CD4-positive, alpha-beta T cell treated with Interleukin-15 for 4 hours (primary cell): ENCODE measurements around the gene ZMPSTE24.
"Not testable (repeated sequence)": the region's sequence is repeated elsewhere in the genome, so short reads cannot be mapped to it uniquely, and the experiment has no call there.

ENCODE experiments used
- DNase-seq: peaks from one replicate; pipeline ENCODE4 v3.0.0-alpha.2; 2020; ENCODE audit warnings: low spot score

ZMPSTE24 gene

GRCh38 chr1:40318476-40318875 is 60.4 kb downstream of the ZMPSTE24 start:
- no peak for DNase-seq

- DNase-seq, result no peak
These were observed 61.1 kb downstream of the ZMPSTE24 start for GRCh38 chr1:40318970-40319621.

- DNase-seq, result not testable (repeated sequence)
These were observed 73.4 kb downstream of the ZMPSTE24 start for GRCh38 chr1:40331403-40331802.

- DNase-seq, result no peak
These were observed 74.7 kb downstream of the ZMPSTE24 start for GRCh38 chr1:40332695-40333094.

- no peak for DNase-seq
These were observed 79.4 kb downstream of the ZMPSTE24 start for GRCh38 chr1:40337443-40337842.

GRCh38 chr1:40338745-40339419 is 80.8 kb downstream of the ZMPSTE24 start:
- DNase-seq, result peak; percentile 92

- no peak for DNase-seq
These were observed 81.6 kb downstream of the ZMPSTE24 start for GRCh38 chr1:40339420-40340323.

- no peak for DNase-seq
These were observed 83.7 kb downstream of the ZMPSTE24 start for GRCh38 chr1:40341491-40342380.

- DNase-seq, result not testable (repeated sequence)
These were observed 84.3 kb downstream of the ZMPSTE24 start for GRCh38 chr1:40342381-40342717.
